Measurements from ENCODE around the gene C4A.
"Not testable (repeated sequence)": the region's sequence is repeated elsewhere in the genome, so short reads cannot be mapped to it uniquely, and the experiment has no call there.

The C4A gene

DNA sequence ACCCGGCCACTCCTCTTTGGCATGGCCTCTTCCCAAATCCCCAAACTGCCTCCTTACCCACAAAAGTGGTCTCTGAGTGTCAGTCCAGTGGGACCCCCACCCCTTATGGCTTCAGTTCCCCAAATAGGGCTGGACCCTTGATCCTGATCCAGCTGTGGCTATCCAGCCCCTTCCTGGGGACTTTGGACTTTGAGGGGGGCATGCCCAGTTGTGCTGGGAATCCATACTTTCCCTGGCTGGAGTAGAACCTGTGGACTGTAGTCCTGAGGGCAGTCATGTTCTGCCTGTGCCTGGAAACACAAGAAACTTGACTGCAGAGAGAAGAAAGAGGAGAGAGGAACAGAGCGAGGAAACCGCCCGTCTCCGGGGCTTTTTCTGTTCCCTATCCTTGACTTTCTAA, 55.3 kb downstream of the C4A start:
- DNase-seq, result not testable (repeated sequence)

GRCh38 chr6:32037598-32038524, 56.0 kb downstream of the C4A start, which contains the start of gene CYP21A2:
TSS of gene CYP21A2 (plus strand) at chr6:32038415. CDS start at chr6:32038423, 8 bp downstream.
- DNase-seq, result not testable (repeated sequence)

DNA sequence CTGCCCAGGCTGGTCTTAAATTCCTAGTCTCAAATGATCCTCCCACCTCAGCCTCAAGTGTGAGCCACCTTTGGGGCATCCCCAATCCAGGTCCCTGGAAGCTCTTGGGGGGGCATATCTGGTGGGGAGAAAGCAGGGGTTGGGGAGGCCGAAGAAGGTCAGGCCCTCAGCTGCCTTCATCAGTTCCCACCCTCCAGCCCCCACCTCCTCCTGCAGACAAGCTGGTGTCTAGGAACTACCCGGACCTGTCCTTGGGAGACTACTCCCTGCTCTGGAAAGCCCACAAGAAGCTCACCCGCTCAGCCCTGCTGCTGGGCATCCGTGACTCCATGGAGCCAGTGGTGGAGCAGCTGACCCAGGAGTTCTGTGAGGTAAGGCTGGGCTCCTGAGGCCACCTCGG, 57.0 kb downstream of the C4A start:
- DNase-seq, result not testable (repeated sequence)

GRCh38 chr6:32039321-32040274, 57.7 kb downstream of the C4A start:
- not testable (repeated sequence) for DNase-seq

DNA sequence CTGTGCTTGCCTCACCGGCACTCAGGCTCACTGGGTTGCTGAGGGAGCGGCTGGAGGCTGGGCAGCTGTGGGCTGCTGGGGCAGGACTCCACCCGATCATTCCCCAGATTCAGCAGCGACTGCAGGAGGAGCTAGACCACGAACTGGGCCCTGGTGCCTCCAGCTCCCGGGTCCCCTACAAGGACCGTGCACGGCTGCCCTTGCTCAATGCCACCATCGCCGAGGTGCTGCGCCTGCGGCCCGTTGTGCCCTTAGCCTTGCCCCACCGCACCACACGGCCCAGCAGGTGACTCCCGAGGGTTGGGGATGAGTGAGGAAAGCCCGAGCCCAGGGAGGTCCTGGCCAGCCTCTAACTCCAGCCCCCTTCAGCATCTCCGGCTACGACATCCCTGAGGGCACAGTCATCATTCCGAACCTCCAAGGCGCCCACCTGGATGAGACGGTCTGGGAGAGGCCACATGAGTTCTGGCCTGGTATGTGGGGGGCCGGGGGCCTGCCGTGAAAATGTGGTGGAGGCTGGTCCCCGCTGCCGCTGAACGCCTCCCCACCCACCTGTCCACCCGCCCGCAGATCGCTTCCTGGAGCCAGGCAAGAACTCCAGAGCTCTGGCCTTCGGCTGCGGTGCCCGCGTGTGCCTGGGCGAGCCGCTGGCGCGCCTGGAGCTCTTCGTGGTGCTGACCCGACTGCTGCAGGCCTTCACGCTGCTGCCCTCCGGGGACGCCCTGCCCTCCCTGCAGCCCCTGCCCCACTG, 58.6 kb downstream of the C4A start:
- DNase-seq, result not testable (repeated sequence)

- DNase-seq, result not testable (repeated sequence)
These were observed 59.1 kb downstream of the C4A start for GRCh38 chr6:32041050-32041321.

- not testable (repeated sequence) for DNase-seq
These were observed 59.5 kb downstream of the C4A start for GRCh38 chr6:32041385-32041784.

DNA sequence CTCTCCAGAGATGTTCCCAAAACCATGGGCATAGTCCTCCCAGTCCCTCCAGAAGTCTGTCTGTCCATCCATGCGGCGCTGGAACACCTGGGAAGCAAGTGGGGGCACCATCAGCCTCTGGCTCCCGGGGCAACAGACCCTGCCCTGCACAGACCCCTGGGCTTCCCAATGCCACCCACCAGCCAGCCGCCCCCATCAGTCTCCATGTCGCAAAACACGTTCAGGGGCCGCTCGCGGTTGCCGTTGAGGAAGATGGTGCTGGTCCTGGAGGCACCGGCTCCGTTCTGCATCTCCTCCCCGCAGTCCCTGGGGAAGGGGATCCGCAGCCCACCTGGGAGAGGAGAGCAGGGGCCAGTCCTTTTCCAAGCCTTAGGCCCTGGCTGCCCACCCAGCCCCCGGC, 60.4 kb downstream of the C4A start:
- not testable (repeated sequence) for DNase-seq

- not testable (repeated sequence) for DNase-seq
These were observed 61.9 kb downstream of the C4A start for GRCh38 chr6:32043589-32044380.

DNA sequence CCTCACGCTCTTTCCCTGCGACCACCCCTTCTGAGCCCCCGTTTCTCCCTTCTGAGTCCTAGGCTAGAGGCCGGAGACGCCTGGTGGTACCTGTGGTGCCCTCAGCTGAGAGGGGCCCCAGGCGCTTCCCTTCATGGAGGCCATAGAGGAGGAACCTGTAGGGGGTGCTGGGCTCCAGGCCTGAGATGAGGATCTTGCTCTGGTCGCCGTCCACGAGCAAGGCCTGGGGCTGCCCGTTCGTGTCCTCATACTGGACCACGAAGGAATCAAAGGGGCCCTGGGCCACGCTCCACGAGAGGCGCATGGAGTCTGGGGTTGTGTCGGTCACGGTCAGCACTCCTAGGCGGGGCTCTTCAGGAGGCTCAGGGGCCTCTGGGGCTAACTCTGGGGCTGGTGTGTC, 63.1 kb downstream of the C4A start:
- not testable (repeated sequence) for DNase-seq

- DNase-seq, result no peak
These were observed 64.1 kb downstream of the C4A start for GRCh38 chr6:32045811-32046449.

GRCh38 chr6:32046450-32047083, 64.7 kb downstream of the C4A start:
- no peak for DNase-seq

GRCh38 chr6:32047084-32047478, 65.2 kb downstream of the C4A start:
- no peak for DNase-seq

GRCh38 chr6:32047539-32047854, 65.6 kb downstream of the C4A start:
- no peak for DNase-seq

DNA sequence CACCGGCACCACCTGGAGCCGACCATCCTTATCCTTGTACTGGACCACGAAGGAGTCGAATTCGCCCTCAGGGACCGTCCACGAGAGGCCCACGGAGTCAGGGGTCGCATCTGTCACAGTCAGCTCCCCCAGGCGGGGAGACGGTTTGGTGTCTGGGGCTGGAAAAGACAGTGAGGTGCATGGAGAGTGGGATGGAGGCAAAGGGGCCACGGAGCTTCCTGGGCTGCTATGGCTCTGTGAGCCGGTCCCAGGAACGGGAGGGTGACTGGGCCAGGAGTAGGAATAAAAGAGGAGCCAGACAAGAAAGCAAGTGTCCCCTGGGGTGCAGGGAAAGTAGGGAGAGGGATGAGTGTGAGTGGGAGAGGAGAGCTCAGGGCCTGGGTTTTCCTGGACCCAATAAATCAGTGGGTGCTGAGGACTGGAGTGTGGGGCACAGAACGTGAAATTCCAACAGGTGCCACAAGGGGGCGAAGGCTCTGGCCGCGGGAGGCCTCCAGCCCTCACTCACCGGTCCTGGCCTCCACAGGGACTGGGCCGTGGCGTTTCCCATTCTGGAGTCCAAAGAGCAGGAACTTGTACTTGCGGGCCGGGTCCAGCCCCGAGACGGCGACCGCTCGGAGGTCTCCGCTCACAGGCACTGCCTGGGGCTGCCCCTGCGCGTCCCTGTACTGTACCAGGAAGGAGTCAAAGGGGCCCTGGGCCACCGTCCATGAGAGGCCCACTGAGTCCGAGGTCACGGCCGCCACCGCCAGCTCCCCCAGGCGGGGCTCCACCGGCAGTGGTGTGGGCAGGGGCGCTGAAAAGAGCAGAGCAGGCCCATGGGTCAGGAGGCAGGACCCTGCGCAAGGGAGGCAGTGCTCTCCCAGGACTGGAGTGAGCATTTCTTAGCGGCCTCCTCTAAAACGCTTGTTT, 66.3 kb downstream of the C4A start:
- peak; percentile 26 for DNase-seq

DNA sequence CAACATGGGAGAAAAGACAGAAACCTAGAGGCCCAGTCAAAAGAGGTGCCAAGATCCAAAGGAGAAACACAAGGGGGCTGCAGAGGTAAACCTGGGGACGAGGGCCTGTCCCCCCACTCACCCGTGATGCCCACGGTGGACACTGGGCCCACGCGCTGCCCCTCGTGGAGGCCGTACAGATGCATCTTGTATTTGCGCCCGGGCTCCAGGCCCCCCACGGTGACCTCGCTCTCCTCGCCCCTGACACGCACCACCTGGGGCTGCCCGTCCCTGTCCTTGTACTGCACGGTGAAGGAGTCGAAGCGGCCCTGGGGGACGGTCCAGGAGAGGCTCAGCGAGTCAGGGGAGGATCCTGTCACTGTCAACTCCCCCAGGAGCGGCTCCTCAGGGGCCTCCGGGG, 67.3 kb downstream of the C4A start:
- not testable (repeated sequence) for DNase-seq

DNA sequence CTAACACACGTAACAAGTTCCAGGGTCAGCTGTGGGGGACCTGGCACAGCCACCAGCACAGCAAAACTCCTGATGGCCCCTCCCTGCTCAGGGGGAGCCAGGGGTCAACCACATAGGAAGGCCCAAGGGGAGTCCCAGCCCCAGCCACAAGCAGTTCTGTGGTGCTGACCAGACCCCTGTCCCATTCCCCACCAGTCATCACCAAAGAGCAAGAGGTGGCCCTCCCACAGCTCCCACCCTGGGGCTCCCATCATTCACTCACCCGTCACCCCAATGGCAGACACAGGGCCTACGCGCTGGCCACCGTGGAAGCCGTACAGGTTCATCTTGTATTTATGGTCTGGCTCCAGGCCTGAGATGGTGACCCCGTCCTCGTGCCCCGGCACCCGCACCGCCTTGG, 67.9 kb downstream of the C4A start:
- not testable (repeated sequence) for DNase-seq

GRCh38 chr6:32050562-32050961, 68.7 kb downstream of the C4A start:
- DNase-seq, result no peak

All from kidney glomerular epithelial cell (primary cell).